ENCODE measurements around the gene FADS2.

DNA sequence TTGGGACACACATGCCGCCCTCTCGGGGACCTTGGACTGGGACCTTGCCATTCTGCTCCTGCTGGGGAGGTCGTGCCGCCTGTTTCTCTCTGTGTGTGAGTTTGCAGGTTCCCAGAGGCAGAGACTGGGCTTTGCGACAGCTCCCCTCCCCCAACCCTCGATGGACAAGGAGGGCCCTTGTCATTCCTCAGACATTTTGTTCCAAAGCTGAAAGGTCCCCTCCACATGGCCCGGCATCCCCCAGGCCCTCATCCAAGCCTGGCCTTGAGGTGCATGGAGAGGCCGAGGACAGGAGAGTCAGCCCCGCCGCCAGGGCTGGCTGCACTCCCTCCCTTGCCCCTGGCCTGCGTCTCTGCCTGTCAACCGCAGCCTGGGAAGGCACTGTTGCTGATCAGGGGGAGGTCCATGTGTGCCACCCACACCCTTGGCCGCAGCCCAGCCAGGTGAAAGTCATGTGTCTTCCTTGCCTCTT, 25.6 kb downstream of the FADS2 start:
- TF ChIP-seq, protein P1, sequence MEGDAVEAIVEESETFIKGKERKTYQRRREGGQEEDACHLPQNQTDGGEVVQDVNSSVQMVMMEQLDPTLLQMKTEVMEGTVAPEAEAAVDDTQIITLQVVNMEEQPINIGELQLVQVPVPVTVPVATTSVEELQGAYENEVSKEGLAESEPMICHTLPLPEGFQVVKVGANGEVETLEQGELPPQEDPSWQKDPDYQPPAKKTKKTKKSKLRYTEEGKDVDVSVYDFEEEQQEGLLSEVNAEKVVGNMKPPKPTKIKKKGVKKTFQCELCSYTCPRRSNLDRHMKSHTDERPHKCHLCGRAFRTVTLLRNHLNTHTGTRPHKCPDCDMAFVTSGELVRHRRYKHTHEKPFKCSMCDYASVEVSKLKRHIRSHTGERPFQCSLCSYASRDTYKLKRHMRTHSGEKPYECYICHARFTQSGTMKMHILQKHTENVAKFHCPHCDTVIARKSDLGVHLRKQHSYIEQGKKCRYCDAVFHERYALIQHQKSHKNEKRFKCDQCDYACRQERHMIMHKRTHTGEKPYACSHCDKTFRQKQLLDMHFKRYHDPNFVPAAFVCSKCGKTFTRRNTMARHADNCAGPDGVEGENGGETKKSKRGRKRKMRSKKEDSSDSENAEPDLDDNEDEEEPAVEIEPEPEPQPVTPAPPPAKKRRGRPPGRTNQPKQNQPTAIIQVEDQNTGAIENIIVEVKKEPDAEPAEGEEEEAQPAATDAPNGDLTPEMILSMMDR (conservative IDR thresholded peaks at IDR 0.05 in 1 of 2, IDR thresholded peaks at IDR 0.05 in 1 of 2; ENCODE audit: extremely low read depth in 1 of 2, insufficient read depth in 1 of 2, low read depth in 1 of 2, low read length in 2 of 2) = no peak
- TF ChIP-seq EZH2 (IDR thresholded peaks at IDR 0.05; ENCODE audit: borderline replicate concordance, low read length) = no peak
